Measurements from ENCODE around the gene RANBP2.

- TF ChIP-seq CTCF (IDR thresholded peaks at IDR 0.05) (no peak), POLR2A (IDR thresholded peaks at IDR 0.05) (peak in 1 of 2 donors; percentile 82)
These were observed at the start of gene RANBP2 for GRCh38 chr2:108719149-108720044.
